HG02970 (cell line): Measurements from ENCODE around the gene MUS81.

Experiments
- ATAC-seq: cut with Tn5 transposase; IDR thresholded peaks from one replicate; pipeline ENCODE4 v1.9.1; 2021; ENCODE audit warnings: mild to moderate bottlenecking, moderate library complexity, moderate number of reproducible peaks; ENCODE audit not compliant: unreplicated experiment, low FRiP score

The MUS81 gene

DNA sequence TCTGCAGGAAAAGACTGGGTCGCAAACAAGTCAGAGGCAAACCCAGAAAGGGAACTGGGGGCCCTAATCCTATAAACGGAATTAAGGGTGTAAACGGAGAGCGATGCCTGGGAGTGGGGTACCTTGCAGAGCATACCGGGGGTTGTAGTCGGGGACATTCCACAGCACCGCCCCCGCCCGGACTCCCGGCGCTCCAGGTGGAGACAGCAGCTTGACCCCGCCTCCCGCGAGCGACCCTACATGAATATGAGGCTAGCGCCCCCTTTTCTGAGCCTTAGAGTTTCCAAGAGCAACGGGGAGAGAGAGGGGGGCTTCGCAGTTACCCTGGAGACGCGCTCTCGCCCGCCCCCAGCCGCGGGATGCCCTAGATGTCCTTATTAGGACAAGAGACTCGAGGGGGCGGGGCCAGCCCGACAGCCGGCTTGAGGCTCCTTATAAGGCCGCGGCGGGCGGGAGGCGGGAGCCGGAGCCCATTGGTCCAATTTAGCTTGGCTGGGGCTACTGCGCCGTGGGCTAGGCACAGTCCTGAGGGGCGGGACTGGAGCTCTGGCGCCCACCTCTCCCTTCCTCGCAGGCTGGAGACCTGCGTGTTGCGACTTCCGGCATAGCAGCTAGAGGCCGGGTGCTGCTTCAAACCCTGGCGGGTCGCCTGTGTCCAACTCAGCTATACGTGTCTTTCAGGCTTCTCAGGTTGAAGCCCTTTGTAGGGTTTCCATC lies 980 bp upstream of the MUS81 start:
- ATAC-seq = peak; percentile 37

- ATAC-seq = no peak
These were observed 388 bp upstream of the MUS81 start for GRCh38 chr11:65859812-65860277.

- ATAC-seq = no peak
These were observed 902 bp downstream of the MUS81 start for GRCh38 chr11:65861165-65861505.

GRCh38 chr11:65861533-65862183 lies 1.4 kb downstream of the MUS81 start:
- no peak for ATAC-seq

GRCh38 chr11:65862191-65862735 lies 2.0 kb downstream of the MUS81 start:
- ATAC-seq = no peak

DNA sequence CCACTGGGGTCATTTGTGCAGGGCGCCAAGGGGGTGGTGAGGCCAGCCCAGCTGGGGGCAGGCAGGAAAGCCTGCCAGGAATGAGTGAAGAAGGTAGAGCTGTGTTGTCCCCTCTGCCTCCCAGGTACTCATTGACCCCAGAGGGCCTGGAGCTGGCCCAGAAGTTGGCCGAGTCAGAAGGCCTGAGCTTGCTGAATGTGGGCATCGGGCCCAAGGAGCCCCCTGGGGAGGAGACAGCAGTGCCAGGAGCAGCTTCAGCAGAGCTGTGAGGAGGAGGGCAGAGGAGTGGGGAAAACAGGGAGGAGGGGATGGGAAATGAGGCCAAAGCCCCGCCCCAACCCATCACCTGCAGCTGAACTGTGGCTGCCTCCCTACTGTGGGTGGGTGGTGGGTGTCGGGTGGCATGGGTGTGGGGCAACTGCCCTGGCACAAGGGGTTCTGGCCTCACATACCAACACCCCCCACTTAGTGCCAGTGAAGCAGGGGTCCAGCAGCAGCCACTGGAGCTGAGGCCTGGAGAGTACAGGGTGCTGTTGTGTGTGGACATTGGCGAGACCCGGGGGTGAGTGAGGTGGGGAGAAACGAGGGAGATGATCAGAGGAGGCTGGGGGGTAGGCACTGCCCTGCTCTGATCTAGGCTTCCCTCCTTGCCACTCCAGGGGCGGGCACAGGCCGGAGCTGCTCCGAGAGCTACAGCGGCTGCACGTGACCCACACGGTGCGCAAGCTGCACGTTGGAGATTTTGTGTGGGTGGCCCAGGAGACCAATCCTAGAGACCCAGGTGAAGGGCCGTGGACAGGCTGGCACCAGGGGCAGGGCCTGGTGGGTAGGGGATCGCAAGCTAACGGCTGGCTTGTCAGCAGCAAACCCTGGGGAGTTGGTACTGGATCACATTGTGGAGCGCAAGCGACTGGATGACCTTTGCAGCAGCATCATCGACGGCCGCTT lies 3.0 kb downstream of the MUS81 start:
- no peak for ATAC-seq

DNA sequence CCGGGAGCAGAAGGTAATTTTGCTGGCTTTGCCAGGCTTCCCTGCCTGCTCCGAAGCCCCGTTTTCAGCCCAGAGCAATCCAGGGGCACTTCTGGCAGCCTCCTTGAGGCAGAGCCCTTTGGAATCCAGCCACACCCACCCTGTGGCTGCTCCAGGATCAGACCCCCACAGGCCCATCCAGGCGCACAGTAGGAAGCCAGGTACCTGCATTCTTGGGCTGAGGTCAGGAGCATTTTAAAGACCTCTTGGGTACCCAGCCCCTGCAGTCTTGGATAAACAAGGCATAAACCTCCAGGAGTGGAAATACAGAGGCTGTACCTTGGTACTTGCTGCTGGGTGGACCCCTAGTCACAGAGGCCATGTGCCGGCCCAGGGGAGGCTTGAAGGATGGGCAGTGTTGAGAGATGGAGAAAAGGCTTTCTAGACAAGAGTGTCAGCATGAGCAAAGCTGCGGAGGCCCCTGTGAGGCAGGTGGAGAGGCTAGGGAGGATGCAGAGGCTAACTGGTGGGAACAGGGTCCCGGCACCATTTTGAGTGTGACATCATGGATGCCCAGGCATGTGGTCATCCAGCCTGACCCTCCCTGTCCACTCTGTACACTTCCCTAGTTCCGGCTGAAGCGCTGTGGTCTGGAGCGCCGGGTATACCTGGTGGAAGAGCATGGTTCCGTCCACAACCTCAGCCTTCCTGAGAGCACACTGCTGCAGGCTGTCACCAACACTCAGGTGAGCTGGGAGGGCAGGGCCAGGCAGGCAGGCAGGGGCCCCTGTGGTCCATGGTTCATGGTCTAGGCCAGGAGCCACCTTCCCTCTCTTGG lies 3.9 kb downstream of the MUS81 start:
- no peak for ATAC-seq

- ATAC-seq = no peak
These were observed 4.7 kb downstream of the MUS81 start for GRCh38 chr11:65864706-65865471.

- ATAC-seq = no peak
These were observed 5.4 kb downstream of the MUS81 start for GRCh38 chr11:65865550-65866172.

DNA sequence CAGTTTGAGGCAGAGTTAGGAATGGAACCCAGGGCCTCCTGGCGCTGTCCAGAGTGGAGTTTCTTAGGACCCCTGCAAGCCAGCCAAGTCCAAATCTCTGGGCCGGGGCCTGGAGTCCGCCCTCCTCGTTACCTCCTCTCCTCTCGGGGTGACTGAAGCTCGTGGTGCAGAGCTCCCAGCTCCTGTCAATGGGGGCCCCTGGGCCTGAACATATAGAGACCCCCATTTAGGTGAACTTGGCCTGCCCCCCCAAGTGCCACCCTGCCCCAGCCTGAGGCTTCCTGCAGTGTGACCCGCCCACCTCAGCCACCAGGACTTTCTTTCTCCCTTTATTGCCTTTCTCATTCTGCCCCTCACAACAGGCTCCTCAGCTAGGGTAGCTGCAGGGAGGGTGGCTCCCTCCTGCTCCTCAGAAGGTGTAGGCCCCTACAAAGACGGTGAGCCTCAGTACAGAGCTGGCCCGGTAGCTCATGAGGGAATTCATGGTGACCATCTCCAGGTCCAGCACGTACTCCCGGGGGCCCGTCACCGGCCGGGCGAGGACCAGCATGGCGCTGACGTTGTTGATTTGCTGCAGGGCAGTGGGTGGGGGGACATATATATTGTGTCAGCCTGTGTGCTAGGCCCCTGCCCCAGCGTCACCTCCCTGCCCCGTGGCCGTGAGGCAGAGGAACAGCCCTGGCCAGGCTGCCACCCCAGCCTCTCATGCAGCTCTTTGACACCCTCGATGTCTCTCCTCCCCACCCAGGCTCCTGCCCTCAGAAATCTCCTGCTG lies 6.5 kb downstream of the MUS81 start:
- no peak for ATAC-seq

DNA sequence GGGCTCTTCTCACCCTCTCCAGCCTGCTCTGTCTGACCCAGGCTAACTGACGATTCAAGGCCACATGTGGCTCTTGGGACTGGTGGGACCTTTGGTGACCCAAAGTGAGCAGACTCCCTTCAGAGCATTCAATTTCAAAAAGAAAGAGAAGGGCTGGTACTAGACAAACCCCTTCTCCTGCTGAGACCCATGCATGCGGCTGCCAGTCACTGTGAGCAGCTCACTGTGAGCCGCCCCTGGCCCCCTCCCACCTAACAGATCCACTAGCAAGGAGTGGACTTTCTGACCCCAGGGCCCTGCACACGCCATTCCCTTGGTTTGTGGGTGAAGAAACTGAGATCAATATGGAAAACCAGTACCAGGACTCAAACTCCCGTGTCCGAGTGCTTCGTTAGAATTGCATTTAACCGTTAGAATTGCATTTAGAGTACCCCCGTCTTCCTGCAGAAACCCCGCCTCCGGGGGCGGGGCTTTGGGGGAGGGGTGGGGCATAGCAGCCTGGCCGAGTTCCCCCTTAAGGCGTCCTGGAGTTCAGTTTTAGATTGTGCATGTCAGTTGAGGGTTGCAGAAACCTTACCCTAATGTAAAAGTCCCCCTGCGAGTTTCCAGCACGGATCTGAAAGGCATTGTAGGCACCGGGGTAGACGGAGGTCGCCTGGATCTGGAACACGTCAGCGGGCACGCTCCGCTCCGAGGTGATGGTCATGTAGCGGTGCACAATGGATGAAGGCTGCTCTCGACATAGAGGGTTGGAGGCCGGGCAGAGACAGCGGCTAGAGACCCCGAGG lies 7.2 kb downstream of the MUS81 start:
- no peak for ATAC-seq

DNA sequence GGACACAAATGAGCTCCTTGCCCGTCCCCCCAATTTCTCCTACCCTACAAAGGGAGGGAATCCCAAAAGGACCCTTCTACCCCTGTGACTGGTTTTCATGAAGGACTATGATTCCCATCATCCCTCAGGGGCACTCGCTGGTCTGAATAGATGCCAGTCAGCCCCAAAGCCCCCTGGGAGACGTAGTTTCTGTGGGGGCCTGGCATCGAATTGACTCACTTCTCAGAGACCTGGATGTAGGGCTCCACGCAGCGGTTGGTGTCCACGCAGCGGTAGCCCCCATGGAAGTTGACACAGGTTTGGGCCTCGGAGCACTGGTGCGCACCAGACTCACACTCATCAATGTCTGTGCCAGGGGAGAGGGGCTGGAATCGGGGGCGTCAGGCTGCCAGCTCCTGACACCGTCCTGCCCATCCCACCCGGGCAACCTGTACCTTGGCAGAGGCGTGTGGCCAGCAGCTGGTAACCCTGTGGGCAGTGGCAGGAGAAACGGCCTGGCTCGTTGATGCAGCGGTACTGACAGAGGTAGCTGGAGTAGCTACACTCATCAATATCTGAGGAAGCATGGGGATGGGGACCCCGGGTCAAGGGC lies 7.9 kb downstream of the MUS81 start:
- ATAC-seq = no peak

- ATAC-seq = no peak
These were observed 8.7 kb downstream of the MUS81 start for GRCh38 chr11:65868907-65869306.

DNA sequence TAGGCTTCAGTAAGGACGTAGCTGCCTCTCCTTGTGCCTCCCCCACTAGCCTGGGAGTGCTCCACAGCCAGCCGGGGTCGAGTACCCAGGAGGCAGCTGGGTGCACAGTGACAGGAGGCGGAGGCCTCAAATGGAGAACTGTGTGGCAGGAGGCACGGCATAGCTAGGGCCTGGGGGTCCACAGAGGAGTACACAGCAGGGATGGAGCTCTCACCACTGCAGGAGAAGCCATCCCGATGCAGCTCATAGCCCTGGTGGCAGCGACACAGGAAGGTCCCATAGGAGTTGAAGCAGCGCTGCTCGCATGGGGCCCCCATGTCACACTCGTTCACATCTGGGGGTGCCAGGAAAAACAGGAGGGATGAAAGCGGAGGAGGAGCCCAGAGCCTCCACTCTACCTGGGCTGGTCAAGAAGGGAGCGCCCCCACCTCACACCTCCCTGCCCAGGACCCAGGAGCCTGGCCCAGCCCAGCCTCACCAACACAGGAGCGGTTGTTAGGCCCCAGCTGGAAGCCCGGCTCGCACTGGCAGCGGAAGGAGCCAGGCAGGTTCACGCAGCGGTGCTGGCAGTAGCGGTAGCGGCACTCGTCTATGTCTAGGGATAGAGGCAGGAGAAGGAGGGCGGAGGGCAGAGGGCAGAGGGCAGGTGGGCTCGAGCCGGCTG lies 9.5 kb downstream of the MUS81 start:
- ATAC-seq = no peak

- no peak for ATAC-seq
These were observed 10.1 kb downstream of the MUS81 start for GRCh38 chr11:65870307-65870658.
